ENCODE data around the gene MBOAT7. TPM values are rescaled to one million over a fixed set of nuclear protein-coding genes. Genes with fewer than 3 reads are reported as not detected.
A peak's percentile ranks its signal among the peaks of the same experiment; 100 is the strongest.

Gene MBOAT7
- total and polyA plus RNA-seq, 2 donors from 2014 or later = 41.6 to 64.4 TPM

DNA sequence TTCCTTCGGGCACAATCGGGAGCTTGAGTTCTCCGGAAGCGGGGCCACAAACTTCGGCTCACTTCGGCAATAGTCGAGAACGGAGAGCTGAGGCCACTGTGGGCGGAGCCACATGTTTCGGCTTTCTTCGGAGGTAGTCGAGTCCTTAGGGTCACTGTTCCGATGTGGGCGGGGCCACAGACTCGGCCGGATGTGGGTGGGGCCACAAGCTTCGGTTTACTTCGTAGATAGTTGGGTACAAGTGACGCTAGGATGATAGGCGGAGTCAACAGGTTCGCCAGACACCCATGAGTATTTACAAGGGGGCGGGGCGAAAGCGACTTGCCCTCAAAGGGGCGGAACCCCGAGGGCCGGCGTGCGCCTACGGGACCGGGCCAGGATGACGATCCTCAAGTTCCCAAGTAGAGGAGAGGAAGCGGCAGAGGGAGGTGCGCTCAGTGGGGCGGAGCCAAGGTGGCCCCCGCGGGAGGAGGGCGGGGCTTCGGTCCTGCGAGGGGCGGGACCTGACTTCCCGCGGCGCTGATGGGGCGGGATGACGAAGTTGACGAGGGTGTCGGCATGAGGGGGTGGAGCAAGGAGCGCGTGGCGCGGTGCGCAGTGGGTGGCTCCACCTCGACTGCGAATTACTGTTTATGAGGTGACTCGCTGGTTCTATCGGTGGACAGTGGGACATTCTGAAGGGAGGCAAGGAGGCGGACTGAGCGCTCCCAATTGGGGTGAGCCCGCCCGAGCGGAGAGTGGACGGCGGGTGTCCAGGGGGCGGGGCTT, 539 bp upstream of the MBOAT7 start:
- Histone ChIP-seq H3K4me3 (ENCODE audit: low read length in 3 of 3) (peak overlapping the region; percentile 79 to 85 (median 84)), H3K27me3 (ENCODE audit: control insufficient read depth, insufficient read depth, low read length) (no peaks in the 10 kb centered on the region), H3K9me3 (ENCODE audit: control insufficient read depth in 2 of 3, insufficient read depth in 1 of 3, low read length in 3 of 3) (no peaks in the 10 kb centered on the region), H3K27ac (ENCODE audit: low read depth in 2 of 2, low read length in 2 of 2) (peak overlapping the region; percentile 100), H3K36me3 (ENCODE audit: control insufficient read depth in 2 of 3, insufficient read depth in 3 of 3, low read length in 3 of 3) (peaks cover 2 to 8% (median 4%) of the 10 kb centered on the region in 3 donors), H3K9ac (ENCODE audit: low read length in 3 of 3) (peak overlapping the region; percentile 70 to 84 (median 71)), H3K4me1 (ENCODE audit: control insufficient read depth in 2 of 3, insufficient read depth in 2 of 3, low read depth in 1 of 3, low read length in 3 of 3) (peaks cover 0 to 15% (median 13%) of the 10 kb centered on the region in 3 donors)
- TF ChIP-seq, protein P1, sequence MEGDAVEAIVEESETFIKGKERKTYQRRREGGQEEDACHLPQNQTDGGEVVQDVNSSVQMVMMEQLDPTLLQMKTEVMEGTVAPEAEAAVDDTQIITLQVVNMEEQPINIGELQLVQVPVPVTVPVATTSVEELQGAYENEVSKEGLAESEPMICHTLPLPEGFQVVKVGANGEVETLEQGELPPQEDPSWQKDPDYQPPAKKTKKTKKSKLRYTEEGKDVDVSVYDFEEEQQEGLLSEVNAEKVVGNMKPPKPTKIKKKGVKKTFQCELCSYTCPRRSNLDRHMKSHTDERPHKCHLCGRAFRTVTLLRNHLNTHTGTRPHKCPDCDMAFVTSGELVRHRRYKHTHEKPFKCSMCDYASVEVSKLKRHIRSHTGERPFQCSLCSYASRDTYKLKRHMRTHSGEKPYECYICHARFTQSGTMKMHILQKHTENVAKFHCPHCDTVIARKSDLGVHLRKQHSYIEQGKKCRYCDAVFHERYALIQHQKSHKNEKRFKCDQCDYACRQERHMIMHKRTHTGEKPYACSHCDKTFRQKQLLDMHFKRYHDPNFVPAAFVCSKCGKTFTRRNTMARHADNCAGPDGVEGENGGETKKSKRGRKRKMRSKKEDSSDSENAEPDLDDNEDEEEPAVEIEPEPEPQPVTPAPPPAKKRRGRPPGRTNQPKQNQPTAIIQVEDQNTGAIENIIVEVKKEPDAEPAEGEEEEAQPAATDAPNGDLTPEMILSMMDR (IDR thresholded peaks at IDR 0.05; ENCODE audit: borderline replicate concordance, extremely low read depth, insufficient read depth) = no peak
- FAIRE-seq (peak; percentile 99), DNase-seq (peak; percentile 100)
- intact Hi-C loops (cut with DNase I) = no loop called here

DNA sequence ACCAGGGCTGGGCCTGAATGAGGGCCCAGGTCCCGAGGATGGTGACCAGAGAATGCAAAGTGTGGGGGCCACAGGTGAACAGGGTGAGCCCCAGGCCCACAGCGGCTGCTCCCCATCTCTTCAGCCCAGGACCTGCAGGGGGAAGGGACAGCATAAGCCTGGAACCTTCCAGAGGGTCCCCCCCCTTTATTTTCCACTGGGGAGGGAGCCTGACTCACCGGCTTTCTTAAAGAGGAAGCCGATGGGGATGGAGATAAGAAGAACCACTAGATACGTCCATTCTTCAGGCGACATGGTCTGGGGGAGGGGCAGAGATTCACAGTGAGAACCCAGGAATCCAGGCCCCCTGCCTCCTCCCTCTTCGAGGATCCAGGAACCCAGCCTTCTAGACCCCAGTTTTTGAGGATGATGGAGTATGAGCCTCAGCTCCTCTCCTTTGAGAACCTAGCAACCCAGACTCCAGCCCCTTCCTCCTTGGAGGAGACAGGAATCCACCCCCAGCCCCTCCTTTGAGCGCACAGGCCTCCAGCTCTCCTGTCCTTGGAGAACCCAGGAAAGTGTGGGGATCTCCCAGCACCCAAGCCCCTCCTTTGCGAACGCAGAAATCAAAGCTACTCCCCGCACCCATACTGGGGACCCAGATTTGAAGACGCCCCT, 1.0 kb downstream of the MBOAT7 start:
- TF ChIP-seq, protein P1 (IDR thresholded peaks at IDR 0.05; ENCODE audit: borderline replicate concordance, extremely low read depth, insufficient read depth) = no peak
- Histone ChIP-seq H3K9me3 (ENCODE audit: control insufficient read depth in 2 of 3, insufficient read depth in 1 of 3, low read length in 3 of 3) (no peaks in the 10 kb centered on the region), H3K27me3 (ENCODE audit: control insufficient read depth, insufficient read depth, low read length) (no peaks in the 10 kb centered on the region), H3K36me3 (ENCODE audit: control insufficient read depth in 2 of 3, insufficient read depth in 3 of 3, low read length in 3 of 3) (peaks cover 2 to 4% (median 2%) of the 10 kb centered on the region in 3 donors), H3K27ac (ENCODE audit: low read depth in 2 of 2, low read length in 2 of 2) (peak overlapping the region in 1 of 2 donors; percentile 34), H3K9ac (ENCODE audit: low read length in 3 of 3) (peak overlapping the region in 2 of 3 donors; percentile 72 to 84), H3K4me1 (ENCODE audit: control insufficient read depth in 2 of 3, insufficient read depth in 2 of 3, low read depth in 1 of 3, low read length in 3 of 3) (peaks cover 0 to 15% (median 13%) of the 10 kb centered on the region in 3 donors), H3K4me3 (ENCODE audit: low read length in 3 of 3) (peak overlapping the region; percentile 42 to 79 (median 47))
- intact Hi-C loops (cut with DNase I) = no loop called here
- DNase-seq = peak in 3 of 5 donors; percentile 26 to 79 (median 75)
- FAIRE-seq = no peak

- H3K4me3 ChIP-seq (ENCODE audit: low read length in 3 of 3) = no peak overlapping the region
- H3K36me3 ChIP-seq (ENCODE audit: control insufficient read depth in 2 of 3, insufficient read depth in 3 of 3, low read length in 3 of 3) = peaks cover 0 to 2% (median 0%) of the 10 kb centered on the region in 3 donors
- H3K9me3 ChIP-seq (ENCODE audit: control insufficient read depth in 2 of 3, insufficient read depth in 1 of 3, low read length in 3 of 3) = no peaks in the 10 kb centered on the region
- peaks cover 0 to 12% (median 10%) of the 10 kb centered on the region in 3 donors for H3K4me1 ChIP-seq (ENCODE audit: control insufficient read depth in 2 of 3, insufficient read depth in 2 of 3, low read depth in 1 of 3, low read length in 3 of 3)
- H3K27me3 ChIP-seq (ENCODE audit: control insufficient read depth, insufficient read depth, low read length) = no peaks in the 10 kb centered on the region
- no peak overlapping the region for H3K9ac ChIP-seq (ENCODE audit: low read length in 3 of 3)
- intact Hi-C loops (cut with DNase I) = no loop called here
- DNase-seq = peak in 2 of 5 donors; percentile 59 to 74
- no peak overlapping the region for H3K27ac ChIP-seq (ENCODE audit: low read depth in 2 of 2, low read length in 2 of 2)
- TF ChIP-seq, protein P1 (IDR thresholded peaks at IDR 0.05; ENCODE audit: borderline replicate concordance, extremely low read depth, insufficient read depth) = no peak
- FAIRE-seq = no peak
These were observed 2.4 kb downstream of the MBOAT7 start for GRCh38 chr19:54186934-54187381.

Measured in kidney (tissue), 14 donors.